ENCODE measurements around the gene DIAPH2. TPM values are rescaled to one million over a fixed set of nuclear protein-coding genes. Genes with fewer than 3 reads are reported as not detected.

Gene DIAPH2
- total RNA-seq, 1 experiment from 2014 or later, result 15.9 TPM

DNA sequence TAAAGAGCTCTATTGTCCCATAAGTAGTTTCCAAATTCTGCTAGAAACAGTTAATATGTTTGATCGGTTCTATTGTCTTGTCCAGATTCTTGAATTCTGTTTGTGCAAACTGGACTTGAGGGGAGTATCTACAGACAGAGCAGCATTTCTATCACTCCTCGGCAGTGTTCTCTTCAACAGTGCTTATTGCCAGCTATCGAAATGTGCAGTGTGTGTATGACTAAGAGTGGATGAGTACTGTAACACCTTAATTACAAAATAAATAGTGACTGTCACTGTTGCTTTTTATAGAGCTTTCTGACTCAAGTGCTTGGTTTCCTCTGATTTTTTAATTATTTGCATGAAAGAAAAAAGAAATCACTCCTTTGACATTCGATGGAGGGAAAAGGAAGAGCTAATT, 473.6 kb downstream of the DIAPH2 start (continued):
- TF ChIP-seq ATF6 (CRISPR knock-in tag; IDR thresholded peaks at IDR 0.05), result no peak
- TF ChIP-seq SMAD4 (CRISPR knock-in tag; IDR thresholded peaks at IDR 0.05), result no peak
- TF ChIP-seq ESRRA (CRISPR knock-in tag; IDR thresholded peaks at IDR 0.05; ENCODE audit: borderline replicate concordance), result no peak
- TF ChIP-seq ZBTB43 (CRISPR knock-in tag; IDR thresholded peaks at IDR 0.05), result no peak

DNA sequence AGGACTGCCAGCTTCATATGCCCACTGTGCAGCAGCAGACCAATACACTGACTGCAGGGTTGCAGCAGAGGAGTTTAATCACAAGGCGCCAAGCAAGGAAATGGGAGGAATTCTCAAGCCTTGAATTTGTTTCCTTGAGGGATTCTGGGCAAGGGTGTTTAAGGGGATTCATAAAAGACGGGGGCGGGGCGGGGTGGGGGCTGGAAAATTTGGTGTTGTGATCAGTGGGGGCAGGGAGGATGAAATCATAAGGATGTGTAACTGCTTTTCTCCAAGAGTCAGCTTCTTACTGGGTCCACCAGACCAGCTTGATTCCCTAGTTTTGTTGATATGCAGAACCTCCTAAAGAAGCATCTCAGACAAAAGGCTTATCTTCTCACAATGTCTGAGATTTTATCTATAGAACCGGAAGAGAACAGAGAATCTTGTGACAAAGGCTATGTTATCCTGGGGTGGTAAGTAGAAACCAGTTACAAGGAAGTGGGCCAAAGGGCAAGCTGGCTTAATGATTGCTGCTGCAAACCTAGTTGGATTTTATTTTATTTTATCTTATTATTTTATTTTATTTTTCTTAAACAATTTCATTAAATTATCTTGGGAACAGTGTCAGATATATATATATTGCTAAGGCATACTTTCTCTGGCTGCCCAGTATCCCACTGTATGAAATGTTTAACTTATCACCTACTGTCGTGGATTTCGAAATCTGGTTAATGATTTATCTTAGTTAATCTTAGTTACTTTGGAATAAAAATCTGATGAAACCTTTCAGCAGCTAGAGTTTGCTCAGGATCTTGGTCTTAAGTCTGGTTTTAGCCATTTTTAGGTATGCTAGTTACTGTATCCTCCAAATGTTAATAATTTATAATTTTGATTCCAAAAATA, 475.5 kb downstream of the DIAPH2 start:
- H3K4me1 Mint-ChIP-seq, result peaks cover 24% of the 10 kb centered on the region
- no peaks in the 10 kb centered on the region for H3K36me3 Mint-ChIP-seq
- ATAC-seq, result peak; percentile 30; the same call in 1 of the 2 replicates
- CTCF ChIA-PET, result no interaction called here
- H3K27me3 Mint-ChIP-seq (ENCODE audit: low read depth), result no peaks in the 10 kb centered on the region
- H3K4me3 Mint-ChIP-seq, result peak overlapping the region; percentile 41; the same call in 1 of the 2 replicates
- DNase-seq (ENCODE audit: low spot score), result no peak
- POLR2A ChIA-PET, result no interaction called here
- H3K27ac Mint-ChIP-seq, result peak overlapping the region; percentile 57; the same call in 1 of the 2 replicates
- TF ChIP-seq, protein P1, sequence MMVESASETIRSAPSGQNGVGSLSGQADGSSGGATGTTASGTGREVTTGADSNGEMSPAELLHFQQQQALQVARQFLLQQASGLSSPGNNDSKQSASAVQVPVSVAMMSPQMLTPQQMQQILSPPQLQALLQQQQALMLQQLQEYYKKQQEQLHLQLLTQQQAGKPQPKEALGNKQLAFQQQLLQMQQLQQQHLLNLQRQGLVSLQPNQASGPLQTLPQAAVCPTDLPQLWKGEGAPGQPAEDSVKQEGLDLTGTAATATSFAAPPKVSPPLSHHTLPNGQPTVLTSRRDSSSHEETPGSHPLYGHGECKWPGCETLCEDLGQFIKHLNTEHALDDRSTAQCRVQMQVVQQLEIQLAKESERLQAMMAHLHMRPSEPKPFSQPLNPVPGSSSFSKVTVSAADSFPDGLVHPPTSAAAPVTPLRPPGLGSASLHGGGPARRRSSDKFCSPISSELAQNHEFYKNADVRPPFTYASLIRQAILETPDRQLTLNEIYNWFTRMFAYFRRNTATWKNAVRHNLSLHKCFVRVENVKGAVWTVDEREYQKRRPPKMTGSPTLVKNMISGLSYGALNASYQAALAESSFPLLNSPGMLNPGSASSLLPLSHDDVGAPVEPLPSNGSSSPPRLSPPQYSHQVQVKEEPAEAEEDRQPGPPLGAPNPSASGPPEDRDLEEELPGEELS (CRISPR knock-in tag; IDR thresholded peaks at IDR 0.05), result no peak
- TF ChIP-seq GABPB1 (CRISPR knock-in tag; IDR thresholded peaks at IDR 0.05), result peak; percentile 37; the same call in 1 of the 2 replicates
- TF ChIP-seq CREM (CRISPR knock-in tag; IDR thresholded peaks at IDR 0.05), result no peak
- 0 out of 2 replicates have a peak, but pooled peaks have one; percentile 13 for TF ChIP-seq HMGA2 (CRISPR knock-in tag; IDR thresholded peaks at IDR 0.05)
- H3K9me3 Mint-ChIP-seq, result no peaks in the 10 kb centered on the region

GRCh38 chrX:97167333-97167732, 482.7 kb downstream of the DIAPH2 start:
- DNase-seq (ENCODE audit: low spot score) (no peak), ATAC-seq (no peak)
- ChIA-PET POLR2A (no interaction called here), CTCF (no interaction called here)
- H3K4me1 Mint-ChIP-seq, result peaks cover 12% of the 10 kb centered on the region
- no peaks in the 10 kb centered on the region for H3K27me3 Mint-ChIP-seq (ENCODE audit: low read depth)
- no peak overlapping the region for H3K4me3 Mint-ChIP-seq
- H3K36me3 Mint-ChIP-seq, result no peaks in the 10 kb centered on the region
- no peak overlapping the region for H3K27ac Mint-ChIP-seq
- H3K9me3 Mint-ChIP-seq, result no peaks in the 10 kb centered on the region
- TF ChIP-seq E2F1 (CRISPR knock-in tag; IDR thresholded peaks at IDR 0.05), result no peak
- TF ChIP-seq, protein P2, sequence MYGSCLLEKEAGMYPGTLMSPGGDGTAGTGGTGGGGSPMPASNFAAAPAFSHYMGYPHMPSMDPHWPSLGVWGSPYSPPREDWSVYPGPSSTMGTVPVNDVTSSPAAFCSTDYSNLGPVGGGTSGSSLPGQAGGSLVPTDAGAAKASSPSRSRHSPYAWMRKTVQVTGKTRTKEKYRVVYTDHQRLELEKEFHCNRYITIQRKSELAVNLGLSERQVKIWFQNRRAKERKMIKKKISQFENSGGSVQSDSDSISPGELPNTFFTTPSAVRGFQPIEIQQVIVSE (CRISPR knock-in tag; IDR thresholded peaks at IDR 0.05; ENCODE audit: borderline replicate concordance), result no peak
- no peak for TF ChIP-seq ATF6 (CRISPR knock-in tag; IDR thresholded peaks at IDR 0.05)
- TF ChIP-seq ZBTB21 (CRISPR knock-in tag; IDR thresholded peaks at IDR 0.05; ENCODE audit: borderline replicate concordance), result no peak
- TF ChIP-seq USF2 (CRISPR knock-in tag; IDR thresholded peaks at IDR 0.05), result no peak
- no peak for TF ChIP-seq RORB (CRISPR knock-in tag; IDR thresholded peaks at IDR 0.05)
- TF ChIP-seq, protein P1 (CRISPR knock-in tag; IDR thresholded peaks at IDR 0.05), result no peak
- TF ChIP-seq TEAD1 (CRISPR knock-in tag; IDR thresholded peaks at IDR 0.05), result no peak
- TF ChIP-seq AR (CRISPR knock-in tag; IDR thresholded peaks at IDR 0.05), result no peak
